Measurements from ENCODE around the gene SMPD2.

Gene SMPD2

GRCh38 chr6:109486068-109486467 is 45.5 kb downstream of the SMPD2 start:
- H3K36me3 ChIP-seq (replicated peaks): peaks cover 5% of the 10 kb centered on the region
- TF ChIP-seq, protein P1, sequence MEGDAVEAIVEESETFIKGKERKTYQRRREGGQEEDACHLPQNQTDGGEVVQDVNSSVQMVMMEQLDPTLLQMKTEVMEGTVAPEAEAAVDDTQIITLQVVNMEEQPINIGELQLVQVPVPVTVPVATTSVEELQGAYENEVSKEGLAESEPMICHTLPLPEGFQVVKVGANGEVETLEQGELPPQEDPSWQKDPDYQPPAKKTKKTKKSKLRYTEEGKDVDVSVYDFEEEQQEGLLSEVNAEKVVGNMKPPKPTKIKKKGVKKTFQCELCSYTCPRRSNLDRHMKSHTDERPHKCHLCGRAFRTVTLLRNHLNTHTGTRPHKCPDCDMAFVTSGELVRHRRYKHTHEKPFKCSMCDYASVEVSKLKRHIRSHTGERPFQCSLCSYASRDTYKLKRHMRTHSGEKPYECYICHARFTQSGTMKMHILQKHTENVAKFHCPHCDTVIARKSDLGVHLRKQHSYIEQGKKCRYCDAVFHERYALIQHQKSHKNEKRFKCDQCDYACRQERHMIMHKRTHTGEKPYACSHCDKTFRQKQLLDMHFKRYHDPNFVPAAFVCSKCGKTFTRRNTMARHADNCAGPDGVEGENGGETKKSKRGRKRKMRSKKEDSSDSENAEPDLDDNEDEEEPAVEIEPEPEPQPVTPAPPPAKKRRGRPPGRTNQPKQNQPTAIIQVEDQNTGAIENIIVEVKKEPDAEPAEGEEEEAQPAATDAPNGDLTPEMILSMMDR (IDR thresholded peaks at IDR 0.05; ENCODE audit: low read depth, low read length, missing control alignments): no peak
- H3K4me3 ChIP-seq (ENCODE audit: low read depth, low read length): no peak overlapping the region
- in situ Hi-C loops (cut with HindIII; ENCODE audit: low pct_ligation_motif_present, low sequenced_read_pairs): no loop called here
- H3K27me3 ChIP-seq (replicated peaks): no peaks in the 10 kb centered on the region
- no peak overlapping the region for H3K27ac ChIP-seq
- no peak for DNase-seq

- no peak for DNase-seq
- Histone ChIP-seq H3K27ac (no peak overlapping the region), H3K36me3 (replicated peaks) (no peaks in the 10 kb centered on the region), H3K4me3 (ENCODE audit: low read depth, low read length) (no peak overlapping the region), H3K27me3 (replicated peaks) (no peaks in the 10 kb centered on the region)
- in situ Hi-C loops (cut with HindIII; ENCODE audit: low pct_ligation_motif_present, low sequenced_read_pairs): no loop called here
- TF ChIP-seq, protein P1 (IDR thresholded peaks at IDR 0.05; ENCODE audit: low read depth, low read length, missing control alignments): no peak
Measured at GRCh38 chr6:109488001-109488400, 47.5 kb downstream of the SMPD2 start.

DNA sequence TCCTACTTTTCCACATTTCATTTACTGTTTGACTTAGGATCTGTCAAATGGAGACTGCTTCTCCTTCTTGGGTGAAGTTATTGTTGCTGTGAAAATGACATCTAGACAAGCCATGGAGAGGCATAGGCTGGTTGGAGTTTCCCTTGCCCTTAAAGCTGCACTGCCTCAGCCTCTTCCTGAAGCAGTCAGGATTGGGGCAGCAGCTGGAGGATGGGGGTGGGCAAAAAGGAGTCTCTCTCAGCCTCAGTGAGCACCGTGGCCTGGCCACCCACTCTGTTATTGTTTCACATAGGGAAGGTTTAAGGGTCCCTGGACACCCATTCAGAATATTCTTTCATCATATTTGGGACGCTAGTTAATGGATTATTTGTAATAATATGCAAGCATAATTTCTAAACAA is 50.2 kb downstream of the SMPD2 start:
- in situ Hi-C loops (cut with HindIII; ENCODE audit: low pct_ligation_motif_present, low sequenced_read_pairs): no loop called here

GRCh38 chr6:109491207-109491938 is 50.8 kb downstream of the SMPD2 start:
- H3K27ac ChIP-seq: no peak overlapping the region
- DNase-seq: no peak

More for the DNA sequence above, 50.2 kb downstream of the SMPD2 start:
- Histone ChIP-seq H3K36me3 (replicated peaks) (no peaks in the 10 kb centered on the region), H3K27ac (no peak overlapping the region), H3K4me3 (ENCODE audit: low read depth, low read length) (no peak overlapping the region), H3K27me3 (replicated peaks) (no peaks in the 10 kb centered on the region)
- no peak for DNase-seq
- TF ChIP-seq, protein P1 (IDR thresholded peaks at IDR 0.05; ENCODE audit: low read depth, low read length, missing control alignments): no peak

More at GRCh38 chr6:109491207-109491938, 50.8 kb downstream of the SMPD2 start:
- Histone ChIP-seq H3K27me3 (replicated peaks) (no peaks in the 10 kb centered on the region), H3K4me3 (ENCODE audit: low read depth, low read length) (no peak overlapping the region), H3K36me3 (replicated peaks) (no peaks in the 10 kb centered on the region)
- TF ChIP-seq, protein P1 (IDR thresholded peaks at IDR 0.05; ENCODE audit: low read depth, low read length, missing control alignments): no peak
- in situ Hi-C loops (cut with HindIII; ENCODE audit: low pct_ligation_motif_present, low sequenced_read_pairs): no loop called here
